Panc1 (cell line): ENCODE results near the gene VTI1A. TPM values are rescaled to one million over a fixed set of nuclear protein-coding genes. Genes with fewer than 3 reads are reported as not detected.

Experiments used
- ATAC-seq: fragments of 200-7000 bp; cut with Tn5 transposase; 2 replicates; pipeline ENCODE4 v1.9.1; 2020; ENCODE audit warnings: mild to moderate bottlenecking, moderate library complexity
- BruUV-seq: library from RNA; stranded (reverse); fragments of 400-500 nt; replicated peaks from 2 replicates; lab custom pipeline; 2021; lab: Mats Ljungman, UMichigan
- CTCF ChIA-PET: fragments of 300-600 bp; sonication (Branson Sonifier 250); formaldehyde crosslinking; loops from one replicate; lab custom pipeline; 2022; ENCODE audit warnings: antibody characterized with exemption; lab: Charles Lee
- POLR2A ChIA-PET: fragments of 300-600 bp; sonication (Branson Sonifier 250); formaldehyde crosslinking; loops from one replicate; lab custom pipeline; 2022; ENCODE audit warnings: antibody characterized with exemption; lab: Charles Lee
- DNase-seq: peaks from one replicate; pipeline ENCODE4 v3.0.0-alpha.2; 2010; ENCODE audit warnings: low read depth, low spot score
- H3K27ac ChIP-seq: 2 replicates; pipeline ENCODE4 v1.5.1; 2011; ENCODE audit warnings: mild to moderate bottlenecking, low read length, inconsistent platforms
- H3K27me3 ChIP-seq: fragments of 200-500 bp; sonication (Bioruptor generic); 2 replicates; pipeline ENCODE4 v1.6.0; 2014; ENCODE audit warnings: low read length, inconsistent platforms; ENCODE audit not compliant: control insufficient read depth, insufficient read depth
- H3K36me3 ChIP-seq: fragments of 200-500 bp; sonication (Bioruptor generic); 2 replicates; pipeline ENCODE4 v1.5.1; 2014; ENCODE audit warnings: inconsistent platforms, mild to moderate bottlenecking, low read length, moderate library complexity; ENCODE audit not compliant: control insufficient read depth, insufficient read depth
- H3K4me1 ChIP-seq: 2 replicates; pipeline ENCODE4 v1.5.1; 2011; ENCODE audit warnings: inconsistent platforms, mild to moderate bottlenecking, low read length, moderate library complexity; ENCODE audit not compliant: control insufficient read depth, insufficient read depth
- H3K4me3 ChIP-seq, 2 experiments: 2 replicates each; pipeline ENCODE4 v1.5.1; 2011 to 2012; ENCODE audit warnings: low read depth in 2 of 2, low read length in 2 of 2, mild to moderate bottlenecking in 2 of 2, inconsistent platforms in 1 of 2, moderate library complexity in 1 of 2
- H3K9me3 ChIP-seq: fragments of 200-500 bp; sonication (Bioruptor generic); 2 replicates; pipeline ENCODE4 v1.5.1; 2014; ENCODE audit warnings: low read depth, mild to moderate bottlenecking, inconsistent platforms, low read length, moderate library complexity; ENCODE audit not compliant: control insufficient read depth, insufficient read depth
- CTCF ChIP-seq: fragments of 450-650 bp; IDR thresholded peaks from 2 replicates; pipeline ENCODE4 v1.5.1; 2017; ENCODE audit warnings: mild to moderate bottlenecking
- POLR2AphosphoS5 ChIP-seq: IDR thresholded peaks from 2 replicates; pipeline ENCODE4 v1.6.1; 2012; ENCODE audit warnings: mild to moderate bottlenecking, low read depth, low read length, moderate library complexity
- REST ChIP-seq, 2 experiments: IDR thresholded peaks; 2 replicates each; pipeline ENCODE4 v1.6.1; 2011 to 2012; ENCODE audit warnings: low read depth in 2 of 2, control low read depth in 1 of 2, low read length in 1 of 2, mild to moderate bottlenecking in 1 of 2, moderate library complexity in 1 of 2; ENCODE audit not compliant: insufficient read depth in 1 of 2
- SIN3A ChIP-seq: IDR thresholded peaks from 2 replicates; pipeline ENCODE4 v1.6.1; 2012; ENCODE audit warnings: low read depth, mild to moderate bottlenecking, low read length, moderate library complexity, borderline replicate concordance; ENCODE audit not compliant: insufficient read depth
- TCF7L2 ChIP-seq: IDR thresholded peaks from 2 replicates; pipeline ENCODE4 v1.6.1; 2011; ENCODE audit warnings: mild to moderate bottlenecking, low read depth, low read length, inconsistent platforms
- in situ Hi-C: cut with HindIII; loops from 2 replicates; pipeline ENCODE4 v1.10.0; 2016; ENCODE audit warnings: low sequenced_read_pairs, low pct_unique_long_range_greater_than_20kb
- intact Hi-C: fragments of 100-400 bp; cut with micrococcal nuclease; formaldehyde crosslinking; loops from one replicate; pipeline ENCODE4 v1.10.0; 2022; ENCODE audit not compliant: unreplicated experiment
- total RNA-seq: library from RNA; stranded (reverse); gene quantifications from one replicate; pipeline ENCODE4 v1.2.1, GENCODE V29; 2021; ENCODE audit not compliant: unreplicated experiment

The VTI1A gene
- total RNA-seq, 1 experiment from 2014 or later, result 36.3 TPM

- ATAC-seq (no peak), DNase-seq (no peak)
- H3K27ac ChIP-seq, result no peak overlapping the region
- H3K27me3 ChIP-seq, result no peaks in the 10 kb centered on the region
- no peak for TF ChIP-seq REST (IDR thresholded peaks at IDR 0.05; ENCODE audit: insufficient read depth in 1 of 2, low read depth in 2 of 2, low read length in 1 of 2)
- TF ChIP-seq POLR2AphosphoS5, result no peak
- no peak for TF ChIP-seq SIN3A
- TF ChIP-seq CTCF, result no peak
- TF ChIP-seq TCF7L2, result no peak
- intact Hi-C loops (loop anchor here (10.0 kb wide), 1 partner anchor 232 kb away; the partner anchor contains the start of gene TCF7L2), in situ Hi-C loops (no loop called here)
- H3K36me3 ChIP-seq, result no peaks in the 10 kb centered on the region
- POLR2A ChIA-PET, result interaction anchor here (0.6 kb wide), 1 partner anchor 85 kb away, joined by 3 read pairs; no protein-coding TSS in a partner anchor
- CTCF ChIA-PET, result no interaction called here
- peaks cover 2% of the 10 kb centered on the region; the same call in 1 of the 2 replicates for H3K4me1 ChIP-seq
- no peaks in the 10 kb centered on the region for H3K9me3 ChIP-seq
- no TSS peak for BruUV-seq
- no peak overlapping the region for H3K4me3 ChIP-seq
Measured at GRCh38 chr10:112722758-112723157, 275.7 kb downstream of the VTI1A start.

GRCh38 chr10:112723876-112724275 lies 276.9 kb downstream of the VTI1A start:
- POLR2A ChIA-PET, result no interaction called here
- H3K9me3 ChIP-seq, result no peaks in the 10 kb centered on the region
- H3K27me3 ChIP-seq, result no peaks in the 10 kb centered on the region
- no peaks in the 10 kb centered on the region for H3K36me3 ChIP-seq
- intact Hi-C loops (loop anchor here (10.0 kb wide), 1 partner anchor 231 kb away; the partner anchor contains the start of gene TCF7L2), in situ Hi-C loops (no loop called here)
- no peak for ATAC-seq
- no peak for TF ChIP-seq REST (IDR thresholded peaks at IDR 0.05; ENCODE audit: insufficient read depth in 1 of 2, low read depth in 2 of 2, low read length in 1 of 2)
- no peak for TF ChIP-seq SIN3A
- TF ChIP-seq TCF7L2, result no peak
- TF ChIP-seq CTCF, result no peak
- no peak for TF ChIP-seq POLR2AphosphoS5
- no peak overlapping the region for H3K27ac ChIP-seq
- H3K4me1 ChIP-seq, result no peaks in the 10 kb centered on the region
- DNase-seq, result no peak
- CTCF ChIA-PET, result no interaction called here
- no TSS peak for BruUV-seq
- no peak overlapping the region for H3K4me3 ChIP-seq
